Measurements from ENCODE around the gene PDE4D. TPM values are rescaled to one million over a fixed set of nuclear protein-coding genes. Genes with fewer than 3 reads are reported as not detected.

Gene PDE4D
- total RNA-seq, 1 donor from 2014 or later: 47.7 TPM

DNA sequence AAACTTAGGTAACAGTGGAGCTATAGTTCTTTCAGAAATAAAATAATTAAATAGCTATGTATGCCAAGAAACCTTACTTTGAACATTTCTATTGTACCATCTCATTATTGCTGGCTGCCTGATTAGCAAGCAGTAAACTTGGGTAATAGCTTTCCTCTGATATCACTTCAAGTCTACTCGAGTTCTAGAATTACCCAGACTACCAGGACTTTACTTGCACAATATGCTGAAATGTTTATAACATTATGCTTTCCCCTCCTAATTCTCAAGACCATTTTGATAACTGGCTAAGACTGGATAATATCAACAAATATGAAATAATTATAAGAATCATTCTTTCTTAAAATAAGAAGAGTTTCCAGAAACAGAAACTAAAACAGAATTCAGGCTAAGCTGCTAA is 798.0 kb downstream of the PDE4D start:
- no peak overlapping the region for H3K4me3 Mint-ChIP-seq
- H3K9me3 Mint-ChIP-seq: peaks cover 16% of the 10 kb centered on the region
- H3K36me3 Mint-ChIP-seq (ENCODE audit: low read depth): peaks cover 10% of the 10 kb centered on the region
- no peak overlapping the region for H3K27ac Mint-ChIP-seq
- intact Hi-C loops (cut with micrococcal nuclease): loop anchor here (5.0 kb wide), 1 partner anchor 73 kb away; no protein-coding TSS in a partner anchor
- H3K4me1 Mint-ChIP-seq: peaks cover 60% of the 10 kb centered on the region
- peaks cover under 1% of the 10 kb centered on the region for H3K27me3 Mint-ChIP-seq
- no peak for DNase-seq

DNA sequence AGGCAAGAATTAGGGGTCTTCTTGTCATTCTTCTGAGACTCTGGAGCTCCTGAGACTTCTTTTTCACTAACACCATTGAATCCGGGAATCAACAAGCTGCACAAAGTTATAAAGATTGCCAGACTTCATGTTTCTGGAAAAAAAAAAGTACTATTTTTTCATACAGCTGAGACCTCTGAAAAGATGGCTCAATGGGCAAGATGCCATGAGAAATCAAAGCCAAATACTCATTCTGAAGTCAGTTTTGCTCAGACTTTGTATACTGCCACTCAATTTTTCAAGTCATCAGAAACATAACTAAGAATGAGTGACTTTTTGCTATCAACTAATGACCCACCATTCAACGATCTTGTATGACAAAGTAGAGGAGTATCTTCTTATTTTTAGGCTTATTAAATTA is 798.7 kb downstream of the PDE4D start:
- Mint-ChIP-seq H3K27ac (no peak overlapping the region), H3K4me3 (no peak overlapping the region), H3K9me3 (peaks cover 16% of the 10 kb centered on the region), H3K27me3 (peaks cover 2% of the 10 kb centered on the region), H3K4me1 (peaks cover 55% of the 10 kb centered on the region), H3K36me3 (ENCODE audit: low read depth) (peaks cover 10% of the 10 kb centered on the region)
- no peak for DNase-seq
- intact Hi-C loops (cut with micrococcal nuclease): loop anchor here (5.0 kb wide), 1 partner anchor 73 kb away; no protein-coding TSS in a partner anchor

DNA sequence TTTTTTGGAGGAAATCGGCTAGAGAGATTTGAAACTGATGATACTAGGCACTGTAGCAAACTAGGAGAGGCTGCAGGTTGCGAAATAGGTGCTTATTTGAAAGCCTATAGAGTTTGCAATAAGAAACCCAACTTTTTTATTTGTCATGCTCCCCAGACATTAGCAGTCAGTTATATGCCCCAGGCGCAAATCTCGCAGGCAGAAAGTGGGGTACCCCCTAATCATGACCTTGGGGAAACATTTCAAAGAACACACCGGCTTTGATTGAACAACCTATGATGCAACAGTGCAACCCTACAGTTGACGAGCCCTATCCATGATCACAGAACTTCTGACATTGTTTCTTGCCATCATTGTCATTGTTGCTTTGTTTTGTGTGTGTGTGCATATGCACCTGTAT is 800.2 kb downstream of the PDE4D start:
- Mint-ChIP-seq H3K27ac (peak overlapping the region; percentile 46), H3K27me3 (peaks cover 5% of the 10 kb centered on the region), H3K4me3 (peak overlapping the region; percentile 65), H3K9me3 (peaks cover 13% of the 10 kb centered on the region), H3K4me1 (peaks cover 40% of the 10 kb centered on the region), H3K36me3 (ENCODE audit: low read depth) (peaks cover 10% of the 10 kb centered on the region)
- intact Hi-C loops (cut with micrococcal nuclease): no loop called here
- peak; percentile 62 for DNase-seq

- peaks cover 10% of the 10 kb centered on the region for H3K36me3 Mint-ChIP-seq (ENCODE audit: low read depth)
- H3K27me3 Mint-ChIP-seq: peaks cover 9% of the 10 kb centered on the region
- peaks cover 12% of the 10 kb centered on the region for H3K9me3 Mint-ChIP-seq
- intact Hi-C loops (cut with micrococcal nuclease): no loop called here
- peak overlapping the region; percentile 63 for H3K4me3 Mint-ChIP-seq
- DNase-seq: no peak
- H3K27ac Mint-ChIP-seq: peak overlapping the region; percentile 49
- H3K4me1 Mint-ChIP-seq: peaks cover 40% of the 10 kb centered on the region
Measured at GRCh38 chr5:59092758-59093157, 800.8 kb downstream of the PDE4D start.

DNA sequence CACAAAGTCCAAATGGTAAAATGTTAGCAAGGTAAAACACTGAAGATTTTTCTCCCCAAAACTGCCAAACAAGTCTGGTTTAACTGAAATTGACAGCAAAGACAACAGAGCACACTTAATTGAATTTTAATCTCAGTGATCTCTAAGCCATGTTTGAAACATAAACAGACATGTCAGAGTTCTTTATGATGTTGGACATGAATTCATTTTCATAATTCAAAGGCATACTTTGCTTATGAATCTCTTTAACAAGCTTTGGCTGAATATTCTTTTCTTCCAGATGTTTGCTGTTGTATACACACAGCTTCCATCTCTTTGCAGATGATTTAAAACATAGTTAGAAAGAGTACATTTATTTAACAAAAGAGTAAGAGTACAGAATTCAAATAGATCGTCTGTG is 801.6 kb downstream of the PDE4D start:
- Mint-ChIP-seq H3K4me3 (no peak overlapping the region), H3K9me3 (peaks cover 8% of the 10 kb centered on the region), H3K4me1 (peaks cover 32% of the 10 kb centered on the region), H3K27ac (no peak overlapping the region), H3K27me3 (peaks cover 12% of the 10 kb centered on the region), H3K36me3 (ENCODE audit: low read depth) (peaks cover 8% of the 10 kb centered on the region)
- no peak for DNase-seq
- intact Hi-C loops (cut with micrococcal nuclease): no loop called here

- Mint-ChIP-seq H3K27me3 (peaks cover 18% of the 10 kb centered on the region), H3K4me1 (peaks cover 26% of the 10 kb centered on the region), H3K36me3 (ENCODE audit: low read depth) (peaks cover 5% of the 10 kb centered on the region), H3K4me3 (no peak overlapping the region), H3K27ac (no peak overlapping the region), H3K9me3 (peaks cover 3% of the 10 kb centered on the region)
- peak; percentile 6 for DNase-seq
- intact Hi-C loops (cut with micrococcal nuclease): no loop called here
Measured at GRCh38 chr5:59090323-59090722, 803.2 kb downstream of the PDE4D start.

DNA sequence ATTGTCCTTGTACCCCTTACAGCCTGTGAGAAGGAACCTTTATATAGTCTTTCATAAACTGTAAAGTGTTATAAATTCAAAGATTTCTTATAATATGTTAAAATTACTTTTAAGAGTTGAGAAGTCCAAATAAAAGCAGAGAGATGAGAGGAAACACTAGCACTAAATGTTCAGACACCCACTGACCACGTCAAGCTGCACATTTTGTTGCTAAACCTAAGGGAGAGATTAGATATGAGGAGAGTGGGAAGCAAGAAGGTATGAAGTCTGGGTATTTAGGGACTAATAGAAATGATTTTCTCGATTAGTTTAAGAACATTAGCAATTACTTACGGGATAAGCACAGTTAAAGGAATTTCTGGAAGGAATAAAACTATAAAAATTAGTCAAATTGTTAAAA is 803.8 kb downstream of the PDE4D start:
- peaks cover 18% of the 10 kb centered on the region for H3K27me3 Mint-ChIP-seq
- no peak overlapping the region for H3K27ac Mint-ChIP-seq
- H3K4me3 Mint-ChIP-seq: no peak overlapping the region
- H3K36me3 Mint-ChIP-seq (ENCODE audit: low read depth): peaks cover 5% of the 10 kb centered on the region
- H3K9me3 Mint-ChIP-seq: peaks cover 3% of the 10 kb centered on the region
- no peak for DNase-seq
- peaks cover 26% of the 10 kb centered on the region for H3K4me1 Mint-ChIP-seq
- intact Hi-C loops (cut with micrococcal nuclease): no loop called here

DNA sequence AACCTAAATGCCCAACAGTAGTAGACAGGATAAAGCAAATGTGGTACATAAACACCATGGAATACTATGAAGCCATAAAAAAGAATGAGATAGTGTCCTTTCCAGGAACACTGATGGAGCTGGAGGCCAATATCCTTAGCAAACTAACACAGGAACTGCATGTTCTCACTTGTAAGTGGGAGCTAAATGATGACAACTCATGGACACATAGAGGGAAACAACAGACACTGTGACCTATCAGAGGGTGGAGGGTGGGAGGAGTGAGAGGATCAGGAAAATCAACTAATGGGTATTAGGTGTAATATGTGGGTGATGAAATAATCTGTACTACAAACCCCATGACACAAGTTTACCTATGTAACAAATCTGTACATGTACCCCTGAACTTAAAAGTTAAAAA is 805.0 kb downstream of the PDE4D start:
- no peak for DNase-seq
- Mint-ChIP-seq H3K4me3 (no peak overlapping the region), H3K27me3 (peaks cover 19% of the 10 kb centered on the region), H3K4me1 (peaks cover 16% of the 10 kb centered on the region), H3K9me3 (peaks cover 2% of the 10 kb centered on the region), H3K36me3 (ENCODE audit: low read depth) (peaks cover under 1% of the 10 kb centered on the region), H3K27ac (no peak overlapping the region)
- intact Hi-C loops (cut with micrococcal nuclease): no loop called here

- Mint-ChIP-seq H3K9me3 (no peaks in the 10 kb centered on the region), H3K4me1 (no peaks in the 10 kb centered on the region), H3K36me3 (ENCODE audit: low read depth) (no peaks in the 10 kb centered on the region), H3K27me3 (peaks cover 19% of the 10 kb centered on the region), H3K27ac (no peak overlapping the region), H3K4me3 (no peak overlapping the region)
- intact Hi-C loops (cut with micrococcal nuclease): no loop called here
- DNase-seq: no peak
Measured at GRCh38 chr5:59086024-59086423, 807.5 kb downstream of the PDE4D start.

DNA sequence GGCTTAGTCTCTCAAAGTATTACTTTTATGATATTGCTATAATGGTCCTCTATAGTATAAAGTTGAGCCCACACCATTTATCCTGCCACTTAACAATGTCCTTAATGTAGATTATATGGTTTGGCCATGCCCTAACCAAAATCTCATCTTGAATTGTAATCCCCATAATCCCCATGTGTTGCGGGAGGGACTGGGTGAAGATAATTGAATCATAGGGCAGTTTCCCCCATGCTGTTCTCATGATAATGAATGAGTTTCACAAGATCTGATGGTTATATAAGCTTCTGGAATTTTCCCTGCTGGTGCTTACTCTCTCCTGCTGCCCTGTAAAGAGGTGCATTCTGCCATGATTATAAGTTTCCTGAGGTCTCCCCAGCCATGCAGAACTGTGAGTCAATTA is 811.8 kb downstream of the PDE4D start:
- Mint-ChIP-seq H3K27ac (no peak overlapping the region), H3K27me3 (peaks cover 17% of the 10 kb centered on the region), H3K4me3 (no peak overlapping the region), H3K4me1 (no peaks in the 10 kb centered on the region), H3K9me3 (peaks cover 3% of the 10 kb centered on the region), H3K36me3 (ENCODE audit: low read depth) (peaks cover 3% of the 10 kb centered on the region)
- no peak for DNase-seq
- intact Hi-C loops (cut with micrococcal nuclease): no loop called here

GRCh38 chr5:59079622-59080620 is 813.6 kb downstream of the PDE4D start:
- intact Hi-C loops (cut with micrococcal nuclease): no loop called here
- H3K4me3 Mint-ChIP-seq: no peak overlapping the region
- H3K36me3 Mint-ChIP-seq (ENCODE audit: low read depth): peaks cover 3% of the 10 kb centered on the region
- H3K9me3 Mint-ChIP-seq: peaks cover 3% of the 10 kb centered on the region
- peaks cover 13% of the 10 kb centered on the region for H3K27me3 Mint-ChIP-seq
- DNase-seq: no peak
- H3K4me1 Mint-ChIP-seq: no peaks in the 10 kb centered on the region
- no peak overlapping the region for H3K27ac Mint-ChIP-seq

GRCh38 chr5:59071755-59072549 is 821.6 kb downstream of the PDE4D start:
- intact Hi-C loops (cut with micrococcal nuclease): no loop called here
- H3K36me3 Mint-ChIP-seq (ENCODE audit: low read depth): peaks cover 1% of the 10 kb centered on the region
- DNase-seq: no peak
- no peaks in the 10 kb centered on the region for H3K4me1 Mint-ChIP-seq
- H3K4me3 Mint-ChIP-seq: no peak overlapping the region
- no peak overlapping the region for H3K27ac Mint-ChIP-seq
- peaks cover 12% of the 10 kb centered on the region for H3K27me3 Mint-ChIP-seq
- peaks cover 3% of the 10 kb centered on the region for H3K9me3 Mint-ChIP-seq

DNA sequence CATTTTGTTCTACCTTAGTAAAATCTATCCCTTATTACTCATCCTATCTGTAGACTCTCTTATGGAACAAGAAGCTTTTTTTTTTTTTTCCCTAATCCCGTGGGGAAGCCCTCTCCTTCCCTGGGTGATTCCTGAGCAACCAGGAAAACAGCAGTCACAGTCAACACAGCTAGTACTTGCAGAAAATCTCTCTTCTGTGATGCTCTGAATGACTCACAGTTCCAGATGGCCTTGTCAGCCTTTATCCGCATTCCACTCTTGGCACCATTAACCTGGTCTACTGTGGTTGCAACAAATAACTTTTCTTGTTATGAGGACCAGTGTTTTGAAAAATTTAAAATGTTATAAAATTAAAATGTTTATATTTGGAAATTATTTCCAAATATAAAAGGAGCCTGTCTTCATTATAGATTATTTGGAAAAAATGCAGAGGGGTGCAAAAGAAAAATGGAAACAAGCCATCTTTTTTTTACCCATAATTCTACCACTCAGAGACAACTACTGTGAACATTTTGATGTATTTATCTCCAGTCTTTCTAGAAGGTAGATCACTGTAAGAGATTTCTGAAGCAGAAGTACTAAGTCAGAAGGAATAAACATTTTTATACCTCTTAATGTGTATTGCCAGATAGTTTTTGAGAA is 824.0 kb downstream of the PDE4D start:
- Mint-ChIP-seq H3K4me3 (no peak overlapping the region), H3K27me3 (peaks cover 10% of the 10 kb centered on the region), H3K9me3 (peaks cover 10% of the 10 kb centered on the region), H3K27ac (no peak overlapping the region), H3K4me1 (peaks cover 4% of the 10 kb centered on the region), H3K36me3 (ENCODE audit: low read depth) (peaks cover 1% of the 10 kb centered on the region)
- no peak for DNase-seq
- intact Hi-C loops (cut with micrococcal nuclease): no loop called here

All from activated CD4-positive, alpha-beta T cell treated with anti-CD3 and anti-CD28 coated beads, Interleukin-2, amount 10 ng/mL, durations not matched to agents 24 days and 14 days (primary cell).